Astrocyte (in vitro differentiated cells and primary cell): ENCODE data around the gene SMIM27. TPM values are rescaled to one million over a fixed set of nuclear protein-coding genes. Genes with fewer than 3 reads are reported as not detected.

ENCODE experiments used
- DNase-seq: peaks from one replicate; pipeline ENCODE4 v3.0.0-alpha.2; 2010; ENCODE audit warnings: low read depth
- FAIRE-seq: peaks from 2 replicates; lab custom pipeline; 2011; peaks lifted over from hg19 to GRCh38; lab: Jason Lieb, UNC
- H2AFZ ChIP-seq: 2 replicates; pipeline ENCODE4 v1.6.0; 2012; ENCODE audit warnings: low read depth, low read length, inconsistent platforms
- H3K27ac ChIP-seq: 2 replicates; pipeline ENCODE4 v1.5.1; 2011; ENCODE audit warnings: low read depth, low read length, inconsistent platforms
- H3K27me3 ChIP-seq: 2 replicates; pipeline ENCODE4 v1.6.0; 2011; ENCODE audit warnings: low read length, inconsistent platforms; ENCODE audit not compliant: insufficient read depth
- H3K36me3 ChIP-seq: 2 replicates; pipeline ENCODE4 v1.5.1; 2011; ENCODE audit warnings: low read length, inconsistent platforms; ENCODE audit not compliant: insufficient read depth
- H3K4me1 ChIP-seq: 2 replicates; pipeline ENCODE4 v1.5.1; 2011; ENCODE audit warnings: low read length, inconsistent platforms; ENCODE audit not compliant: insufficient read depth
- H3K4me2 ChIP-seq: 2 replicates; pipeline ENCODE4 v1.6.0; 2012; ENCODE audit warnings: low read length, inconsistent platforms
- H3K4me3 ChIP-seq: 2 replicates; pipeline ENCODE4 v1.5.1; 2011; ENCODE audit warnings: low read depth, mild to moderate bottlenecking, low read length, inconsistent platforms; ENCODE audit not compliant: insufficient read depth
- H3K79me2 ChIP-seq: 2 replicates; pipeline ENCODE4 v1.6.0; 2012; ENCODE audit warnings: mild to moderate bottlenecking, low read length, inconsistent platforms; ENCODE audit not compliant: insufficient read depth
- H3K9ac ChIP-seq: 2 replicates; pipeline ENCODE4 v1.6.0; 2012; ENCODE audit warnings: mild to moderate bottlenecking, low read length, inconsistent platforms
- H3K9me3 ChIP-seq: 2 replicates; pipeline ENCODE4 v1.5.1; 2012; ENCODE audit warnings: low read depth, mild to moderate bottlenecking, low read length, inconsistent platforms; ENCODE audit not compliant: insufficient read depth
- H4K20me1 ChIP-seq: 2 replicates; pipeline ENCODE4 v1.6.0; 2012; ENCODE audit warnings: low read length, inconsistent platforms; ENCODE audit not compliant: insufficient read depth
- H3K27ac Mint-ChIP-seq: one replicate; pipeline ENCODE4 v1.8.0; 2021; ENCODE audit warnings: mild to moderate bottlenecking, mixed read lengths; ENCODE audit not compliant: unreplicated experiment
- H3K27me3 Mint-ChIP-seq: one replicate; pipeline ENCODE4 v1.8.0; 2021; ENCODE audit warnings: low read depth, mixed read lengths; ENCODE audit not compliant: unreplicated experiment
- H3K36me3 Mint-ChIP-seq: one replicate; pipeline ENCODE4 v1.8.0; 2021; ENCODE audit warnings: low read depth, mixed read lengths; ENCODE audit not compliant: unreplicated experiment
- H3K4me1 Mint-ChIP-seq: one replicate; pipeline ENCODE4 v1.8.0; 2021; ENCODE audit warnings: low read depth, mixed read lengths; ENCODE audit not compliant: unreplicated experiment
- H3K4me3 Mint-ChIP-seq: one replicate; pipeline ENCODE4 v1.8.0; 2021; ENCODE audit warnings: mild to moderate bottlenecking, moderate library complexity, mixed read lengths; ENCODE audit not compliant: unreplicated experiment
- H3K9me3 Mint-ChIP-seq: one replicate; pipeline ENCODE4 v1.8.0; 2021; ENCODE audit warnings: mild to moderate bottlenecking, mixed read lengths; ENCODE audit not compliant: unreplicated experiment
- EZH2 ChIP-seq: IDR thresholded peaks from 2 replicates; pipeline ENCODE4 v1.6.1; 2012; ENCODE audit warnings: mild to moderate bottlenecking, low read length, inconsistent platforms; ENCODE audit not compliant: insufficient read depth
- total RNA-seq: library from RNA; stranded (reverse); gene quantifications from 2 replicates; pipeline ENCODE4 v1.2.1, GENCODE V29; 2021
- TF ChIP-seq, protein P1 (sequence below): IDR thresholded peaks from 2 replicates; pipeline ENCODE4 v1.5.1; 2011; ENCODE audit warnings: low read depth, mild to moderate bottlenecking, inconsistent platforms, low read length, moderate library complexity; ENCODE audit not compliant: insufficient read depth

SMIM27 gene
- total RNA-seq, 1 donor from 2014 or later, result 9.4 TPM

DNA sequence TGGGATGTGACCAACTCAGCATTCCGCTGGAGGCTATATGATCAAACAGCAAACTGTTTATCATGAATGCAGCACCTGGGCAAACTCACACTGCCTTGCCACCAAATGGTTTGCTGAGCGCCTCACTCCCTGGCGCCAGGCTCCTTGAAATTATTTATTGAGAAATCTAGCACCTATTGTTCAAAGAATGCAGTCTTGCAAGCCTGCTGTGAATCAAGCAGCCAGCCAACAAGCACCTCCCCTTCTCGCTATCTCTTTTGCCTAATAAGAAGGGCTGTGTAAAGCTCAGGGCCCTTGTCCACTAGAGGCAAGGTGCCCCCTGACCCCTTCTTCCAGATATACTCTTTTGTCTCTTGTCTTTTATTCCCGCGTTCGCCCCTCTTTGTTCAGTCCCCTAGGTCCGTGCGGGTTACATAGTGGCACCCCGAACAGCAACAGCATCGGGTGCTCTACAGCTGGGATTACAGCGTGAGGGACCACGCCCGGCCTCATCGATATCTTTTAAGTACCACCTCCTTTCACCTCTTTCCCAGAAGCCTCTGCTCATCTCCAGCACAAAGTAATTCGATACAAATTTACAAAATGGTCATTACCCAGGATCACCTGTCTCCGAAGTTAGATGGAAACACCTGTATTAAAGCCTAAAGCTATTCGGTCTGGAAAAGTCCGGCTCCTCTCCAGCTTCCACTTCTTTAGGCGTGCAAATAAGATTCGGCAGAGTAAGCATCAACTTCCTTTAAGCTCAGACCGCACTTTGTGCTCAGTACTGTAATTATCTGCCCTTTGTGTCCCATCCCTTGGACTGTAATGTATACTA is 27.0 kb upstream of the SMIM27 start:
- H3K9ac ChIP-seq, result peak overlapping the region; percentile 88
- DNase-seq (peak; percentile 12), FAIRE-seq (no peak)
- peak overlapping the region; percentile 96 for H3K4me2 ChIP-seq
- H3K27me3 ChIP-seq, result no peaks in the 10 kb centered on the region
- peak overlapping the region; percentile 68 for H3K27ac ChIP-seq
- H3K4me1 Mint-ChIP-seq, result peaks cover 23% of the 10 kb centered on the region
- peaks cover 30% of the 10 kb centered on the region for H3K79me2 ChIP-seq
- peak overlapping the region; percentile 68 for H2AFZ ChIP-seq
- H3K9me3 Mint-ChIP-seq, result peaks cover 5% of the 10 kb centered on the region
- no peaks in the 10 kb centered on the region for H3K9me3 ChIP-seq
- TF ChIP-seq, protein P1, sequence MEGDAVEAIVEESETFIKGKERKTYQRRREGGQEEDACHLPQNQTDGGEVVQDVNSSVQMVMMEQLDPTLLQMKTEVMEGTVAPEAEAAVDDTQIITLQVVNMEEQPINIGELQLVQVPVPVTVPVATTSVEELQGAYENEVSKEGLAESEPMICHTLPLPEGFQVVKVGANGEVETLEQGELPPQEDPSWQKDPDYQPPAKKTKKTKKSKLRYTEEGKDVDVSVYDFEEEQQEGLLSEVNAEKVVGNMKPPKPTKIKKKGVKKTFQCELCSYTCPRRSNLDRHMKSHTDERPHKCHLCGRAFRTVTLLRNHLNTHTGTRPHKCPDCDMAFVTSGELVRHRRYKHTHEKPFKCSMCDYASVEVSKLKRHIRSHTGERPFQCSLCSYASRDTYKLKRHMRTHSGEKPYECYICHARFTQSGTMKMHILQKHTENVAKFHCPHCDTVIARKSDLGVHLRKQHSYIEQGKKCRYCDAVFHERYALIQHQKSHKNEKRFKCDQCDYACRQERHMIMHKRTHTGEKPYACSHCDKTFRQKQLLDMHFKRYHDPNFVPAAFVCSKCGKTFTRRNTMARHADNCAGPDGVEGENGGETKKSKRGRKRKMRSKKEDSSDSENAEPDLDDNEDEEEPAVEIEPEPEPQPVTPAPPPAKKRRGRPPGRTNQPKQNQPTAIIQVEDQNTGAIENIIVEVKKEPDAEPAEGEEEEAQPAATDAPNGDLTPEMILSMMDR, result no peak
- TF ChIP-seq EZH2, result no peak
- peak overlapping the region; percentile 95 for H3K4me3 ChIP-seq
- H3K4me3 Mint-ChIP-seq, result peak overlapping the region; percentile 97
- H3K27me3 Mint-ChIP-seq, result no peaks in the 10 kb centered on the region
- H3K4me1 ChIP-seq, result peaks cover 8% of the 10 kb centered on the region
- H3K36me3 Mint-ChIP-seq, result peaks cover 30% of the 10 kb centered on the region
- no peaks in the 10 kb centered on the region for H3K36me3 ChIP-seq
- H3K27ac Mint-ChIP-seq, result peak overlapping the region; percentile 96
- H4K20me1 ChIP-seq, result peaks cover 7% of the 10 kb centered on the region

DNA sequence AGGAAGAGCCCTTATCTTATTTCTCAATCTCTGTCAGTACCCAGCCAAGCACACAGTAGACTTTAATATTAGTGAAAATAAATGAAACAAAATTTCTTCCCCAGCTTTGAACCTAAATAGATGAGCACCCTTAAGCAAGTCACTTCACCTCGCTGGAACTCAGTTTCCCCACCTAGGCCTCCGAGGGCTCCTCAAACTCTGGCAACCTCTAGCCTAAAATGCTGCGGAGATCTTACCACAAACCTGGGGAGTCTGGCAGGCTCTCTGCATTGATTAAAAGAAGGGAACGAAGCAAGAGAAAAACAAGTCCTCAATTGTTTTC is 26.5 kb upstream of the SMIM27 start:
- Histone ChIP-seq H3K36me3 (no peaks in the 10 kb centered on the region), H2AFZ (peak overlapping the region; percentile 68), H3K4me1 (peaks cover 8% of the 10 kb centered on the region), H3K27ac (peak overlapping the region; percentile 68), H3K27me3 (no peaks in the 10 kb centered on the region), H3K79me2 (peaks cover 30% of the 10 kb centered on the region), H3K4me2 (peak overlapping the region; percentile 96), H3K4me3 (peak overlapping the region; percentile 95), H4K20me1 (peaks cover 7% of the 10 kb centered on the region), H3K9ac (peak overlapping the region; percentile 88), H3K9me3 (no peaks in the 10 kb centered on the region)
- no peak for FAIRE-seq
- Mint-ChIP-seq H3K27me3 (no peaks in the 10 kb centered on the region), H3K27ac (peak overlapping the region; percentile 96), H3K4me3 (peak overlapping the region; percentile 97), H3K36me3 (peaks cover 30% of the 10 kb centered on the region), H3K9me3 (peaks cover 5% of the 10 kb centered on the region), H3K4me1 (peaks cover 21% of the 10 kb centered on the region)
- no peak for TF ChIP-seq EZH2
- TF ChIP-seq, protein P1, result no peak
- no peak for DNase-seq
